Adrenal gland (tissue), 12 donors: Measurements from ENCODE around the gene HSPB2. TPM values are rescaled to one million over a fixed set of nuclear protein-coding genes. Genes with fewer than 3 reads are reported as not detected.

Source experiments
- DNase-seq, 7 donors: peaks; one replicate each; pipeline ENCODE4 v3.0.0-alpha.2; 2019 to 2020
- H3K27ac ChIP-seq, 5 donors: fragments of 200-600 bp; sonication (generic) in 4 of 5; 1 replicate in 3 of 5; 2 replicates in 2 of 5; pipeline versions ENCODE4 v1.5.1 to v1.8.0; 2016 to 2020; ENCODE audit warnings: mild to moderate bottlenecking in 1 of 5
- H3K27me3 ChIP-seq: fragments of 200-600 bp; 2 replicates; pipeline ENCODE4 v1.8.0; 2021
- H3K36me3 ChIP-seq, 2 donors: fragments of 200-600 bp; replicated peaks in 1 of 2; 1 replicate in 1 of 2; 2 replicates in 1 of 2; pipeline versions ENCODE4 v1.5.1 to v1.8.0; 2018 to 2022
- H3K4me1 ChIP-seq, 2 donors: fragments of 200-600 bp; replicated peaks in 1 of 2; 1 replicate in 1 of 2; 2 replicates in 1 of 2; pipeline versions ENCODE4 v1.5.1 to v1.8.0; 2018 to 2021
- H3K4me3 ChIP-seq, 4 donors: fragments of 200-600 bp; sonication (generic) in 3 of 4; one replicate each; pipeline ENCODE4 v1.5.1; 2016 to 2018
- H3K9me3 ChIP-seq, 3 donors: fragments of 200-600 bp; sonication (generic) in 1 of 3; replicated peaks in 1 of 3; 1 replicate in 2 of 3; 2 replicates in 1 of 3; pipeline versions ENCODE4 v1.5.1 to v1.8.0; 2016 to 2021
- POLR2A ChIP-seq, 2 donors: fragments of 450-650 bp; IDR thresholded peaks; one replicate each; pipeline ENCODE4 v1.6.1; 2017; ENCODE audit warnings: antibody characterized with exemption in 2 of 2, mild to moderate bottlenecking in 2 of 2, moderate library complexity in 1 of 2
- WGBS, 4 donors: extraction: QIAGEN DNeasy Blood & Tissue Kit in 2 of 4; methylation state at CpG; one replicate each; pipeline versions ENCODE4 v1.1.5 to v1.1.7; 2013 to 2017; 5-methylcytosine and 5-hydroxymethylcytosine counted together
- intact Hi-C, 2 donors: fragments of 100-400 bp; cut with DNase I; formaldehyde crosslinking; loops; one replicate each; pipeline versions ENCODE4 v1.14.1 to v1.15.0; 2022 to 2023
- polyA plus RNA-seq, 3 donors: library from polyadenylated mRNA; stranded (reverse); fragments of 200-250 nt in 2 of 3; fragments of 350-450 nt in 1 of 3; fragmentation: Illumina TruSeq in 1 of 3; extraction: RNeasy Lipid Tissue Mini Kit (QIAGEN cat#74804) in 1 of 3; gene quantifications; one replicate each; pipeline ENCODE4 v1.2.3, GENCODE V29; 2013 to 2014
- total RNA-seq, 9 donors: library from RNA; depleted of rRNA in 4 of 9; stranded (reverse); fragments of >200 nt in 4 of 9; fragments of 120-200 nt in 1 of 9; fragmentation: NEBNext Ultra II Directional in 1 of 9; extraction: Animal tissue kit (Norgen Biotek cat#: 25700) in 1 of 9; gene quantifications; one replicate each; pipeline versions ENCODE4 v1.1.0 to v1.2.4, GENCODE V29; 2013 to 2023
- TF ChIP-seq, protein P1 (sequence below), 6 experiments: fragments of 450-650 bp in 4 of 6; fragments of 200-600 bp in 2 of 6; sonication (generic) in 1 of 6; IDR thresholded peaks; 1 replicate in 5 of 6; 2 replicates in 1 of 6; pipeline versions ENCODE4 v1.5.1 to v1.8.0; 2016 to 2021; ENCODE audit warnings: antibody characterized with exemption in 6 of 6, mild to moderate bottlenecking in 2 of 6, moderate library complexity in 1 of 6
- donor health status: healthy with polysubstance abuse.
- donor health status: Bipolar disorder and iron deficiency.
- donor health status: DM: yes; HTN: yes; CAD: no.
- donor health status: DM: no; HTN: no; CAD: no.
- donor health status: DM: no; HTN: no; CAD: no.
- donor health status: DM: yes; HTN: yes; CAD: no.

Gene HSPB2
- total and polyA plus RNA-seq, 12 donors: 0.51 to 6.1 (median 1.3) TPM; not detected in 2

DNA sequence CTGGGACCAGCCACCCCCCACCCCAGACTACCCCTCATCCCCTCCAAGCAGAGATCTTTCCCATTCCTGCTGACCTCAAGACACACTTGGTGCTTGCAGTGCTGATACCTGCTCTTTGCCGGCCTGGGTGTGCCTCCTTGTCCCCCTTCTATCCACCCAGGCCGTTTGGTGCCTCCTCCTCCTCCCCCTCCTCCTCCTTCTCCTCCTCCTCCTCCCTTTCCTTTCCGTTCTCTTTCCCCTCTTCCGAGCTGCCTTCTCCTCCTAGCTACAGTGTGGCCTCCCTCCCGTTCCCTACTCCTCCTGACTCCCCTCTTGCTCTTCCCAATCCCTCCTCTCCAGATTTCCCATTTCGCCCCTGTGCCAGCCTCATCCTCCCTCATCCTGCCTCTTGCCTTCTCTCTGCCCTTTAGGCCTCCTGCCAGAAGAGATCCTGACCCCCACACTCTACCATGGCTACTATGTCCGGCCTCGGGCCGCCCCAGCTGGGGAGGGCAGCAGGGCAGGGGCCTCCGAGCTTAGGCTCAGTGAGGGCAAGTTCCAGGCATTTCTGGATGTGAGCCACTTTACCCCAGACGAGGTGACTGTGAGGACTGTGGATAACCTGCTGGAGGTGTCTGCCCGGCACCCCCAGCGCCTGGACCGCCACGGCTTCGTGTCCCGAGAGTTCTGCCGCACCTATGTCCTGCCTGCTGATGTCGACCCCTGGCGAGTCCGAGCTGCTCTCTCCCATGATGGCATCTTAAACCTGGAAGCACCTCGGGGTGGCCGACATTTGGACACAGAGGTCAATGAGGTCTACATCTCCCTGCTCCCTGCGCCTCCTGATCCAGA, 712 bp downstream of the HSPB2 start:
- H3K36me3 ChIP-seq: no peaks in the 10 kb centered on the region
- WGBS, 4 donors: 61 to 77% (median 70%) methylated on average over 12 to 24 of the region's 24 CpGs
- intact Hi-C loops: no loop called here
- no peak for DNase-seq
- TF ChIP-seq, protein P1, sequence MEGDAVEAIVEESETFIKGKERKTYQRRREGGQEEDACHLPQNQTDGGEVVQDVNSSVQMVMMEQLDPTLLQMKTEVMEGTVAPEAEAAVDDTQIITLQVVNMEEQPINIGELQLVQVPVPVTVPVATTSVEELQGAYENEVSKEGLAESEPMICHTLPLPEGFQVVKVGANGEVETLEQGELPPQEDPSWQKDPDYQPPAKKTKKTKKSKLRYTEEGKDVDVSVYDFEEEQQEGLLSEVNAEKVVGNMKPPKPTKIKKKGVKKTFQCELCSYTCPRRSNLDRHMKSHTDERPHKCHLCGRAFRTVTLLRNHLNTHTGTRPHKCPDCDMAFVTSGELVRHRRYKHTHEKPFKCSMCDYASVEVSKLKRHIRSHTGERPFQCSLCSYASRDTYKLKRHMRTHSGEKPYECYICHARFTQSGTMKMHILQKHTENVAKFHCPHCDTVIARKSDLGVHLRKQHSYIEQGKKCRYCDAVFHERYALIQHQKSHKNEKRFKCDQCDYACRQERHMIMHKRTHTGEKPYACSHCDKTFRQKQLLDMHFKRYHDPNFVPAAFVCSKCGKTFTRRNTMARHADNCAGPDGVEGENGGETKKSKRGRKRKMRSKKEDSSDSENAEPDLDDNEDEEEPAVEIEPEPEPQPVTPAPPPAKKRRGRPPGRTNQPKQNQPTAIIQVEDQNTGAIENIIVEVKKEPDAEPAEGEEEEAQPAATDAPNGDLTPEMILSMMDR (IDR thresholded peaks at IDR 0.05): no peak
- TF ChIP-seq POLR2A (IDR thresholded peaks at IDR 0.05): no peak
- peak overlapping the region in 4 of 5 donors; percentile 60 to 87 (median 70) for H3K27ac ChIP-seq
- H3K27me3 ChIP-seq: no peaks in the 10 kb centered on the region
- H3K4me1 ChIP-seq: peaks cover 17 to 30% of the 10 kb centered on the region in 2 donors
- H3K4me3 ChIP-seq: peak overlapping the region in 1 of 4 donors; percentile 53
- no peaks in the 10 kb centered on the region for H3K9me3 ChIP-seq

DNA sequence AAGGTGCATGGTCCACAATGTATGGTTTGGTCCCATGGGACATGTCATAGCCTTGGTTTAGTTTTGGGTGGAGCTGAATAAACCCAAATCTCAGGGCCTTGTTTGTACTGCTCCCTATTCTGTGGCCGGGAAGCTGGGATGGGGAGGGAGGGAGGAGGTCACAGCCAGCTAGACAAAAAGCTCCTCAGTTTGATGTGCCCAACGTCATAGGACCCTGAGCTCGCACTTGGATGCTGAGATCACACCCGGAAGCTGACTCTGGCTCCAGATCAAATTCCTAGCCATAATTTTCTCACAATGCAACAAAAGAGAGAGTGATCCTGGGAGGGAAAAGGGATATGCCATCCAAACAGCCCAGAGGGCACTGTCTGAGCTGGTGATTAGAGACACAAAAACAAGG, 1.5 kb downstream of the HSPB2 start:
- peak overlapping the region in 1 of 4 donors; percentile 53 for H3K4me3 ChIP-seq
- peaks cover 17 to 30% of the 10 kb centered on the region in 2 donors for H3K4me1 ChIP-seq
- H3K9me3 ChIP-seq: no peaks in the 10 kb centered on the region
- WGBS, 4 donors: 12 to 32% (median 29%) methylated on average over 4 of the region's 4 CpGs
- intact Hi-C loops: no loop called here
- H3K36me3 ChIP-seq: no peaks in the 10 kb centered on the region
- TF ChIP-seq, protein P1 (IDR thresholded peaks at IDR 0.05): no peak
- TF ChIP-seq POLR2A (IDR thresholded peaks at IDR 0.05): peak in 1 of 2 donors; percentile 23
- peak in 5 of 7 donors; percentile 59 to 80 (median 73) for DNase-seq
- H3K27ac ChIP-seq: peak overlapping the region in 4 of 5 donors; percentile 1 to 87 (median 70)
- H3K27me3 ChIP-seq: no peaks in the 10 kb centered on the region

DNA sequence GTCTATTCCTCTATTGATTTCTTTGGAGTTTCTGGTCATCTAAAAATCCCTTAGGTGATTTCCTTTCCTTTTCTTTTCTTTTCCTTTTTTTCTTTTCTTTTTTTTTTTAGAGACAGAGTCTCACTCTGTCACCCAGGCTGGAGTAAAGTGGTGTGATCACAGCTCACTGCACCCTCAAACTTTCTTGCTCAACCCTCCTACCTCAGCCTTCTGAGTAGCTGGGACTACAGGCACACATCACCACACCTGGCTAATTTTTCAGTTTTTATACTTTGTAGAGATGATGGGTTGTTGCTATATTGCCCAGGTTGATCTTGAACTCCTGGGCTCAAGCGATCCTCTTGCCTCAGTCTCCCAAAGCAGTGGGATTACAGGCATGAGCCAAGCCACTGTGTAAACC, 4.2 kb downstream of the HSPB2 start:
- Histone ChIP-seq H3K9me3 (no peaks in the 10 kb centered on the region), H3K4me1 (peaks cover 8 to 12% of the 10 kb centered on the region in 2 donors), H3K4me3 (no peak overlapping the region), H3K36me3 (no peaks in the 10 kb centered on the region), H3K27ac (no peak overlapping the region), H3K27me3 (no peaks in the 10 kb centered on the region)
- intact Hi-C loops: no loop called here
- no peak for TF ChIP-seq POLR2A (IDR thresholded peaks at IDR 0.05)
- TF ChIP-seq, protein P1 (IDR thresholded peaks at IDR 0.05): no peak
- 85 to 100% (median 95%) methylated on average over 1 of the region's 1 CpG for WGBS, 4 donors
- DNase-seq: no peak

DNA sequence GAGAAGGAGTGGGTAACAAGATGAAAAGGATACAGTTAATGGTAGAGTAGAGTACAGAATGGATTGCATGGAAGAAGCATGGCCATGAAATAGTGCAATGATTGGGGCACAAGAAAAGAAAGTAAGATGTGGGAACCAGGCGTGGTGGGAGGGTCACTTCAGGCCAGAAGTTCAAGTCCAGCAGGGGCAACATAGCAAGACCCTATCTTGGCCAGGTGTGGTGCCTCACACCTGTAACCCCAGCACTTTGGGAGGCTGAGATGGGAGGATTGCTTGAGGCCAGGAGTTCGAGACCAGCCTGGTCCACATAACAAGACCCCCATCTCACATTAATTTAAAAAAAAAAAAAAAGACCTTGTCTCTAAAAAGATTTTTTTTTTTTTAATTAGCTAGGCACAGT, 4.8 kb downstream of the HSPB2 start:
- intact Hi-C loops: no loop called here
- Histone ChIP-seq H3K4me3 (no peak overlapping the region), H3K27ac (no peak overlapping the region), H3K36me3 (no peaks in the 10 kb centered on the region), H3K27me3 (no peaks in the 10 kb centered on the region), H3K4me1 (peaks cover 4 to 12% of the 10 kb centered on the region in 2 donors), H3K9me3 (no peaks in the 10 kb centered on the region)
- 82 to 93% (median 90%) methylated on average over 2 of the region's 2 CpGs for WGBS, 4 donors
- no peak for DNase-seq
- TF ChIP-seq, protein P1 (IDR thresholded peaks at IDR 0.05): no peak
